HepG2 (cell line): ENCODE data around the gene TSTD1.

ENCODE experiments used
- ADNP ChIP-seq: sonication (generic); formaldehyde crosslinking; IDR thresholded peaks from 2 replicates; pipeline ENCODE4 v1.4.0; 2020; ENCODE audit warnings: missing genetic modification reagents
- EZH2 ChIP-seq: conservative IDR thresholded peaks from 2 replicates; pipeline ENCODE4 v1.6.1; 2012; ENCODE audit warnings: mild to moderate bottlenecking, low read depth, low read length, moderate library complexity
- STAG1 ChIP-seq: sonication (generic); formaldehyde crosslinking; IDR thresholded peaks from 2 replicates; pipeline ENCODE4 v1.4.0; 2020; ENCODE audit warnings: missing genetic modification reagents

DNA sequence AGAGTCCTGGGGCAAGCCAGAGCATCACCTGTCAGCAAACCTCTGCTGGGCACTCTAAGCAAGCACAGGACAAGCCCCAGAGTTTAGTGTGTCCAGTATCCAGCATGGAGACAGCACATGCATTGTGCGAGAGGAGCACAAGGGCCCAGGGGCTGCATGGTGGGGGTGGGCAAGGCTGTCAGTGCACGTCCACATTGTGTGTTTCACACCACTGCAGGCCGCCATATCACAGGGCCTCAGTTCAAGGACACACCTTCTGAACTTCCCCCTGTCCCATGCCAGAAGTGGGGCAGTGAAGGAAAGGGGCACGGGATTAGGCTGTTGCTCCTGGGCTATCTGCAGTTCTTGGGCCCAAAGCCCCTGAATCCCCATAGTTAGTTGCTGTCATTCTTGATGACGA lies 782 bp upstream of the TSTD1 start:
- no peak for TF ChIP-seq EZH2
- TF ChIP-seq STAG1 (CRISPR knock-in tag): no peak
- TF ChIP-seq ADNP (CRISPR knock-in tag): no peak
